ENCODE data around the gene CEP290. TPM values are rescaled to one million over a fixed set of nuclear protein-coding genes. Genes with fewer than 3 reads are reported as not detected.
A peak's percentile ranks its signal among the peaks of the same experiment; 100 is the strongest.
"Not testable (repeated sequence)": the region's sequence is repeated elsewhere in the genome, so short reads cannot be mapped to it uniquely, and the experiment has no call there.

CEP290 gene
- total RNA-seq, 1 donor from 2014 or later = 34.6 TPM

DNA sequence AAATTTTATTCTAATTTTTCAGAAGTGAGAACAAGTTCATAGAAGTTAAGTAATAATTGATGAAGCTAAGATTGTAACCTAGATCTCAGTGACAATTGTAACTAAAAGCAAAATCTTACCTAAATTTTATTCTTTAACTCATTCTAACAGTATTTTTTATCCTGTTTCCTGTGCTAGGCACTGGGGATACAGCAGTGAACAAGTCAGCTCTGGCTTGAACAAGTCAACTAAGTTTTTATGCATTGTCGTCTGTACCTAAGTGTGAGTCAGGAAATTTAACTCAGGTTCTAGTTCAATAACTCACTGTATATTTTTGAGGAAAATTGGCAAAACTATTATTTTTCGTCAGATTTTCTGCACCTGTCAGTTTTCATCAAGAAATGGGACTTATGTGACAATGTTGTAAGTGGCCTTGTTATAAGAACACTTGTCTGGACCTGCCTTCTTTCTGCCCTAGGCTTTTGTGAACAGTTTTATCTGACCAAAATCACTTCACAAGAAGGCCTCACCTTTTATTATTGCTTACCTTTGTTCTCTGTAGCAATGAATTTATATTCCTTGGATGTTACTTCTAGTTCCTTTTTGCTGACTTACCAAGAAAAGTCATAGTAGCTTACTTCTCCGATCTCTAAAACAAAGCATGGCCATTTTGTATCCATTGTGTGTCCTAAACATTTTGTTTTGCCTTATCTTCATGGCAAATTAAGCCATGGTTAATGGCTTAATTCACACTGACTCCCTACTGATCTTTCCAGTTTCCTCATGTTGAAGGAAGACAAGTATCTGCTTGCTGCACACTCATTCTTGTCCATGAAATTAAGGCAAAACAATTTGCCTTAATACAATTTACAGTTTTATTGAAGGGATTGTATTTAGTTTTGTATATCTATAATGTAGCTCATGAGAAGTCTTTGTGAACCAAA is 2.9 kb upstream of the CEP290 start:
- no peak for DNase-seq

DNA sequence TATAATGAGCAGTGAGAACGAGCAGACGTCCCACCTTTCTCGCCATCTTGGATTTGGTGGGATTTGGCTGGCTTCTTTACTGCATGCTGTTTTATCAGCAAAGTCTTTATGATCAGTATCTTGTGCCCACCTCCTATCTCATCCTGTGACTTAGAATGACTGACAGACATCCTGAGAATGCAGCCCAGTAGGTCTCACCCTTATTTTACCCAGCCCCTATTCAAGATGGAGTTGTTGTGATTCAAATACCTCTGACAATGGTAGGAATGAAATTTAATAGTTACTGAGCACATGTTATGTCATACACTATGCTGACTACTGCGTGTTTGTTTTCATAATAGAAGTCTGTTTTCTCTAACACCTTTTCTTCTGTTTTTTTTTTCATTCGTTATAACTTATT is 2.1 kb upstream of the CEP290 start:
- DNase-seq = no peak

DNA sequence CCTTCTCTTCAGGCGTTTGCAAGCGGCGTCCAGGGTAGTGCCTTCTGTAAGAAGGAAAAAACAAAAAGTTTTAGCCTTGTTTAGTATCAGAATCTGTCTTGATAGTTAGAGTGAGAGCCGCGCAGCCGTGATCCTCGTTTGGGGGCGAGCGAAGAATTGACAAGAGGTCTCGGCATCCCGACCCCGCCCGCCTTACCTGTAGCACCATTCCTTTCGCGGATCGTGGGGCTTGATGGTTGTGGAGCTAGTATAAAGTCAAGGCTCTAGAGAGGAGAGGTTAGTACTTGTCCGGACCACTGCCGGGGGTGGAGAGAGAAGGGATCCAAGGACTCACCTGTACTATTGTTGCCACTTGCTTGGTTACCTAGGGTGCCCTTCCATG is 713 bp upstream of the CEP290 start:
- no peak for DNase-seq

DNA sequence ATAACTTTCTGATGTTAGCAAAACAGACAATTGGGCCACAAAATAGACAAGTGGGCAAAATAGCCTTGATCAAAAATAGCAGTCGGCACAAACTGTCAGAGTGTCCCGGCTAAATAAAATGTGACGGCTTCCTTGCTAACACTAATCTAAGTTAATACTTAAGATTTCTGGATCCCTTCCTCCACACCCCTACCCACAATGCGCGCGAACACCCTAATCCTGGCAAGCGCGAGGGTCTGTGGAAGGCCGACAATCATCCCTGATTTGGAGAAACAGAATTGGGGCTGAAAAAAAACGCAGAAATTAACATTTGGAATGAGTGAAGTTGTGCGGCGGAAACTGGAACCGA is 489 bp downstream of the CEP290 start:
- DNase-seq = no peak

DNA sequence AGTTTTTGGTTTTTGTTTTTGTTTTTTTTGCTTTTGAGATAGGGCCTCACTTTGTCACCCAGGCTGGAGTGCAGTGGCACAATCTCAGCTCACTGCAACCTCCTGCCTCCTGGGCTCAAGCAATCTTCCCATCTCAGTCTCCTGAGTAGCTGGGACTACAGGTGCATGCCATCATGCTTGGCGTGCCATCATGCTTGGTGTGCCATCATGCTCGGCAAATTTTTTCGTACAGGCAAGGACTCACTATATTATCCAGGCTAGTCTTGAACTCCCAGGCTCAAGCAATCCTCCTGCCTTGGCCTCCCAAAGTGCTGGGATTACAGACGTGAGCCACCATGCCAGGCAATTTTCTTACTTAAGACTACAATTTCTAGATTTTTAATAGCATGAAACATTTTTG is 2.2 kb downstream of the CEP290 start:
- DNase-seq = not testable (repeated sequence)

DNA sequence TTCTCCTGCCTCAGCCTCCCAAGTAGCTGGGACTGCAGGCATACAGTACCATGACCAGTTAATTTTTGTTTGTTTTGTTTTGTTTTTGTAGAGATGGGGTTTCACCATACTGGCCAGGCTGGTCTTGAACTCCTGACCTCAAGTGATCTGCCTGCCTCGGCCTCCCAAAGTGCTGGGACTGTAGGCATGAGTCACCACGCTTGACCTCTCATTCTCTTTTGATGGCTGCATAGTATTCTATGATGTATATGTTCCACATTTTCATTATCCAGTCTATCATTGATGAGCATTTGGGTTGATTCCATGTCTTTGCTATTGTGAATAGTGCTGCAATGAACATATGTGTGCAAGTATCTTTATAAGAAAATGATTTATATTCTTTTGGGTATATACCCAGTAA is 8.7 kb downstream of the CEP290 start:
- DNase-seq = not testable (repeated sequence)

DNA sequence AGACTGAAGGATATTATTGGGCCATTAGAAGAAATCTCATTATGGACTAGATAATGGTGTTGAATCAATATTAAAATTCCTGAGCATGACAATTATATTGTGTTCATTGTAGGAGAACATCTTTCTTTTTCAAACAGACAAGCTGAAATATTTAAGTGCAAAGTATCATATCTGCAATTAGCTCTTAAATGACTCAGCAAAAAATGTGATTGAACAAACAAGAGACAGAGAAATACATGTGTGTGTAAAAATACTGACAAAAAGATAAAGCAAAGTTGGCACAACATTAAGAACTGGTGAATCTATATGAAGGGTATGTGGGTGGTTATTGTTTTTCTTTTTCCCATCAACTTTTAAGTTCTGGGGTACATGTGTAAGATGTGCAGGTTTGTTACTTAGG is 9.5 kb downstream of the CEP290 start:
- no peak for DNase-seq

DNA sequence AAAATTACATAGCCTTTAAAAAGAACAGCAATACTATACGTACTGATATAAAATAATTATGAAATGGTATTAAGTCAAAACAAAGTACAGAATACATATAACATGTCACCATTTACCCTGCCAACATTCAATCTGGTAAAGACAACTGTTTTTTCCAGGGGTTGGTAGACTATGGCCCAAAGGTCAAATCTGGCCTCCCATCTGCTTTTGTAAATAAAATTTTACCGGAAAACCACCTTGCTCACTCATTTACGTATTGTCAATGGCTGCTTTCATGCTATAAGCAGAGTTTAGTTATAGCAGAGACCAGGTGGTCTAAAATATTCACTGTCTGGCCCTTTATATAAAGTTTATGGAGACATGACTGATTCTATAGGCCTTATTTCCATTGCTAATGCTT is 14.0 kb downstream of the CEP290 start:
- DNase-seq = no peak

DNA sequence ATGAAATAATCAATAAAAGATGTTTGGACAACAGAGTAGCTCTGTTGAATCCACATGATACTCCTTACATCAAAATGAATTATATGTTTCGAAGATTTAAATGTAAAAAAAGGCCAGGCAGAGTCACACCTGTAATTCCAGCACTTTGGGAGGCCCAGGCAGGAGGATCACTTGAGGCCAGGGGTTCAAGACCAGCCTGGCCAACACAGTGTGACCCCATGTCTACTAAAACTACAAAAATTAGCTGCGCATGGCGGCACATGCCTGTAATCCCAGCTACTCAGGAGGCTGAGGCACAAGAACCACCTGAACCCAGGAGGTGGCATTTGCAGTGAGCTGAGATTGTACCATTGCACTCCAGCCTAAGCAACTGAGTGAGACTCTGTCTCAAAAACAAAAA is 14.8 kb downstream of the CEP290 start:
- DNase-seq = no peak

DNA sequence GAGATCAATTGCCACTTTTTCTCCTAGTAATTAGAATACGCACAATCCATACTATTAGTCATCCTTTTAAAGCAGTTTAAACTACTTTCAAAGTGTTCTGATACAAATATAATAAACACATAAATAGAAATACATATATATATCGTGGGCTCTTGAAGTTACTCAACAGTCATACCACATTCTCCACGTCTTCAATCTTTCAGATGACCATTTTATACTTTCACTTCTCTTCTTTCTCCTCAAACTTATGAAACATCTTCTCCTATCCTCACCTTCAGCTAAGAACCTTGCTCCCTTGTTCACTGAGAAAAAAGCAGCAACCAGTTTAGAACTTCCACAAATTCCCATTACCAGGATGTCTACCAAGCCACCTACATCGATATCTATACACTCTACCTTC is 19.2 kb downstream of the CEP290 start:
- no peak for DNase-seq

DNA sequence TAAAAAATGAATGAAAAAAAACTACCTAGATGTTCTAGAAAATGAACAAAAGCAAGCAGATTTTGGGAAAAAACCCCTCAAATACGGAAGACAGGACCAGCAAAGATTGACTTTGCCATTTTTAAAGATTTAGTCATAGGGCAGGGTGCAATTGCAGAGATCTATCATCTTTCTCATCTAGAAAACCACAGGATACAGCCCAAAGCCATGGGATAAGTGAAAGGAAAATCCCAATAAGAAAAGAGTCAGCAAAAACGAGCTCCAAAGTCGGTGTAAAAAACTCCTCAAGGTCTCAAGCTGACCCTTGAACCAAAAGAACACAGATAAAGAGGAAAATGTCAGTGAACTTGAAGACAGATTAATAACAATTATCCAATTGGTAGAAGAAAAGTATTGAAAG is 28.0 kb downstream of the CEP290 start:
- DNase-seq = no peak

DNA sequence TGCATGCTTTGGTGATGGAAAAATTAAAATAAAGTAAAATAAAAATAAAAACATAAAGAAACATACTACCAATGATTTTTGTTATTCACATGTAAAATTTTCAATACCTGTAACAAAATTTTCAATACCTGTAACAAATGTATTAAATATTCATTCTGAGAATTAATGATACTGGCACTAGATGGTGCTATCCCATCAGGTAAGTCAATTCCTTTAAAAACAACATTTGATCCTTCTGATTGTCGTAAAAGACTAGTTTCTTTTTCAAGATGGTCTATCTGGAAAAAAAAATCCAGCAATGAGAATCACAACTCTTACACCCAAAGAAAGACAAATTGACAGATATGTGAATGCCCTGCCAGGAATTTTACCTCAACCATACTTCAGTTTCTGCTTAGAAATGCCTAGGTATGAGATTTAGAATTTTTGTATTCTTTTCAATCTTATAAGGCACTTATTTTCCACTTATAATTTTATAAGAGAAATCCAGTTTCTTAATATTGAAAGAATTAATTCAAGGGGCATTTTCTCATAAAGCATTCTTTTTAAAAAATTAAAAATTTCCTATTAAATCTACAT is 30.7 kb downstream of the CEP290 start:
- DNase-seq = peak; percentile 52

DNA sequence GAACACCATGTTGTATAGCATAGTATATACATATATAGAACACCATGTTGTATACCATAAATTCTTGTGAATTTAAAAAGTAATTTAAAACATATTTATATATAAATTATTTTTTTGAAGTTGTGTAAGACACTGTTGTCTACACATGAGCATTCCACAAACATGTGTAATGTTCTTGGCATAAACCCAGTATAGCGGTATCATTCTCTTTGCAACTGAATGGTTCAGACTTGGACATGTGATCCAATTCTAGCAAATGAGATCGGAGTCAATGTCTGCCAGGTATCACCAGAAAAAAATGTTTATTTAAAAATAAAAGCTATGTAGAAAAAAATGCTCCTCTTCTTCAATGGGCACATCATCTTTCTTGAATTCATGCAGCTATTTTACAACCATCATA is 33.9 kb downstream of the CEP290 start:
- DNase-seq = no peak

DNA sequence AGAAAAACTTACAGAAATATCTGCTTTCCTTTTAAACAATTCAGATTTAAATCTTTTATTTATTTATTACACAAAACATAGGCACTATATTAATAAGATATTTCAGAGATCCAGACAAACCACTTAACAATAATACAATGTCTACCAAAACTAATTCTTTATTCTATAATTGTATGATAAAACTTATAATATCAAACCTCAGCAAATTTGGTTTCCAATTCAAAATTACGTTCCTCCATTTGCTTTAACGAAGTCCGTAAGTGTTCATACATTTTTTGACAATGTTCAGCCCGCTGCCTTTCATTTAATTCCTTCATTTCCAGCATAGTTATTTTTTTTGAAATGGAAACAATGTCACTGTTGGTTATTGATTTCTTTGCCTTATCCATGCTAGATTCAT is 48.3 kb downstream of the CEP290 start:
- DNase-seq = no peak

DNA sequence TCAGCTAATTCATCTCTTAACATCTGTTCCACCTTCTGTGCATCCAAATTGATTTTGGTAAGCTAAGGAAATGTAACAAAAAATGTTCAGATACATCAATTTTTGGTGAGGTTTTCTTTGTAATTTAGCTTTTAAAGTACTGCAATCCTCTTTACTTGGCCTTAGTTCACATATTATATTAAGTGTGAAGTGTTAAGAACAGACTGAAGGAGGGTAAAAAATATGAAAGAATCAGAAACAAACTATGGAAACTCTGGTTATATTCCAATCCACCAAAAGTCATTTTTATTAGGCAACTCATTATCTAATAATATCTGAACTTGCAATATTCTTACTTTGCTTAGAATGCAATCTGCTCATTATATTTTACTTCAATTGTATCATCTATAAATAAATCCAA is 49.1 kb downstream of the CEP290 start:
- DNase-seq = no peak

DNA sequence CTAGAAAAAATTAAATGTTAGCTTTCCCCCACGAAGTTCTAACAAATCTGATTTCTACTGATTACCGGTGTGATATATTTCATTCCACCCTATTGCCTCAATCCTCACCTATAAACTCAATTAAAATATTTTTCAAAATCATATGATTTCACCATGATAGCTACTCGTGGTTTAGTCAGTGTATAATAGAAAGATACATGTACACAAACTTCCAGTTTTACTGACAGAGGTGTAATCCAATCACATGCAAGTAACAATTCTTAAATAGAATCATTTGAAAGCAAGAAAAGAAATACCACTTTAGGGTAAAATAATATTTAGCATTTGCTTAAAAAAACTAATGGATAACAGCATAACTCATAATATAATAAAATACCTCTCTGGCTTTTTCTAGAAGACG is 57.7 kb downstream of the CEP290 start:
- DNase-seq = no peak

DNA sequence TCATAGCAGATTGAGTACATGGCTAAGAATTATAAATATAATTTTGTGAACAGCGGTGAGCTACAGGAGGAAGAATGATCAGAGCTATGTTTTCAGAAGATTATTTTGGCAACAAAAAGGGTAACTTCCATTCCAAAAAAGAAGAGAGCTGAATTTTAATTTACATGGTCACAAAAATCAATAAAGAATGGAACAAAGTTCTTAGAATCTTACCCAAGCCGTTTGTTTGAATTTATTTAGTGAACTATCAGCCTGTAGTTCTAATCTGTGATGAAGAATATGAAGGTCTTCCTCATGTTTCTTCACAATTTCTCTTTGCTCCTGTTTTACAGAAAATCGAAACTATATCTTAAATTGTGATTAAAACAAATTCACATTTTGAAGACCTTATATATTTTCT is 58.3 kb downstream of the CEP290 start:
- DNase-seq = no peak

DNA sequence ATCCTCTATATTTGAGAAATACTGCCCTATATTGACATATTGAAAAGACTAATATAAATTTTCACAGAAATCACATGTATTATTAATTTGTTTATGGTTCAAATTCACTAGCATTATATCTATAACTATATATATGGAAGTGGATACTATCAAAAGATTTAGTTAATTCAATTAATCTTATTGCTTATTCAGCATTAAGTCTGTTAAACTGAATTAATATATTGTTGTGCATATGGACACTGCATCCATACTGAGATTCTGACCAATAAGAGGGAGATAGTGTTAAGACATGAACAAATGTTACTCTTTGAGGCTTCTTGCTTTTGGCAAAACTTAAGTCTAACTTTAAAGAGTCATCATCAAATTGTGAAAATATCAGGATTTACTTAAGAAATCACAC is 60.6 kb downstream of the CEP290 start:
- no peak for DNase-seq

DNA sequence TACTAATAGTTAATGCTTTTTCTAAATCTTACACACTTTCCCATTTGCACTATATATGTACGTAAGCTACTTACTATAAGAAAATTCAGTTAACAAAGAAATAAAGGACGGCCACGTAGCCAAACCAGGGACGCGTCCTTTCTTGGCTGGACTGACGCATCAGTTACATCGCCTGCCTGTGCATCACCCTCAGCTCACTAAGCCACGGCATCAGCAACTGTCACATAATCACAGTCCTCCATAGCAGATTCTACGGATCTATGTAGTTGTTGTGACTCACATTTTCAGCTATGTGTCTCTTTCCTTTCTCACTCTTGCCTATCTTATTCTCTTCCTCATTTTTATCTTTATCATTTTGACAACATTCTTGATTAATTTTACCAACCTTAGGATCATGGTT is 74.6 kb downstream of the CEP290 start:
- no peak for DNase-seq

DNA sequence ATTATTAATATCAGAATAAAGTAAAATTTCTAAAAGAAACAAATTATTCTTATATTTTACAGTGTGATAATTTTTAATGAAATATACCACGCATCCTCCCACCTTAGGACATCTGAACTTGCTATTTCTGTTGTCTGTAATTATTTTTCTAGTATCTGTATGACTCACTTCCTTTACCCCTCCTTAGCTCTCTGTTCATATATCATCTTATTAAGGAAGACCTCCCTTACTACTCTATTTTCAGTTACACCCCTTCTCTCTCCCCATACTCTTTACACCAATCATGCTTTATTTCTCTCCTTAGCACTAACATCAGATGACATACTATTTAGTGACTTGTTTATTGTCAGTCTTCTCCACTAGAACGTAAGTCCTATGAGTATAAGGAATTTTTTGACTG is 78.5 kb downstream of the CEP290 start:
- DNase-seq = no peak

DNA sequence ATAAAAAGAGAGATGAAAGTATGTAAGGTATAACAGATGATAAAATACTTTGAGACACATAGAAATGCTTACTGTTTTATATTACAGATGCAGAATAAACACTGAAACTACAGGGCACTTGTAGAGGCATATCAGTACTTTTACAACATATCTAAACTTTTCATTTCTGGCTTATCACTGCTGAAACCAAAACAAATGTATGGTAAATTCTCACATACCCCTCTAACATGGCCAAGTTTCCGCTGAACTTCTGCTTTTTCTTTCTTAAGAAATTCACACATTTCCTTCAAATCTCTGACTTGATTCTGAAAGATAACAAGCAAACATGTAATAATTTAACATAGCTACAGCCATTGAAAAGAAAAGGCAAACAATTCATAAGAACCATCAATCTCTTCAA is 79.4 kb downstream of the CEP290 start:
- DNase-seq = no peak

DNA sequence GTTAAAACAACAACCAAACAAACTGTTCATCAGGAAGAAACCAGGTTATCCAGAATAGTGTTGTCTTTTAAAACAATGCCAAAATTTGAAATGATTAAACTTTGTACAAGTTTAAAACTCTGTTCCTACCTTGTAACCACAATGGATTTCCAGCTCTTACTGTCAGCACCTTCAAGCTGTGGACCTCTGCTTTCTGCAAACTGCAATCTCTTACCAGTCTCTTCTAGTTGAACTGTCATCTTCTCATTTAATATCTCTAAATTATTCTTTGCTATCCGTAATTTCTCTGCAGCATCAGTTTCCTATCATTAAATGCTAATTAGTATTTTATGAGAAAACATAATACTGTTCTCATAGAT is 83.2 kb downstream of the CEP290 start:
- DNase-seq = no peak

DNA sequence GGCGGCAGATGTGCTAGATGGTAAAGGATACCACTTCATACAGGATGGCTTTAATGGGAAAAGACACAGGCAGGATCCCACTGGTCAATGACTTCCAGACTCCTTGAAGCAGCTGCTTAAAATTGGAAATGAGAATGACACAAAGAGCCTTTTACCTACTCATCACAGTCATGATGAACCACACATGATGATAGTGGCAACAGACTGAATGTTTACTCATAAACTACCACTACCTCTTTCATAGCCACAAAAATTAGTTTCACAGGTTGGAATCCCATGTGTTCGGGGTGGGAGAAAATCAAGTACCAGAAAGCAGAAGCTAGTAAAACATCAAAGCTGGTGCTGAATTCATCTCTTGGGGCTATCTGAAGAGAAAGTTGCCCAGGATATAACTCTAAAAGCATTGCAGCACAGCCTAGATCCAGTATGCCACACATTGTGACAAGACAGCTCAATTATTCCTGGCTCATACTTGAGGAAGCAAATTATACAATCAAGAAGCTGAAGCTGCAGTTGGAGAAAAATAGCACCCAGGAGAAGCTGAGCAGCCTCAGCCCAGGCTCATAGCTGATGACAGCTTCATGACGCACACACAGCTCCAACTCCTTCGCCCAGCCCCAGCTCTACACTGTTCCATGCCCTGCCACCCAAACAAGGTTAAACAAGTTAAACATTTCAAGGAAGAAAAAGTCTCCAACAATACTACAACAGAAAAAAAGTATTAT is 83.7 kb downstream of the CEP290 start:
- DNase-seq = no peak

DNA sequence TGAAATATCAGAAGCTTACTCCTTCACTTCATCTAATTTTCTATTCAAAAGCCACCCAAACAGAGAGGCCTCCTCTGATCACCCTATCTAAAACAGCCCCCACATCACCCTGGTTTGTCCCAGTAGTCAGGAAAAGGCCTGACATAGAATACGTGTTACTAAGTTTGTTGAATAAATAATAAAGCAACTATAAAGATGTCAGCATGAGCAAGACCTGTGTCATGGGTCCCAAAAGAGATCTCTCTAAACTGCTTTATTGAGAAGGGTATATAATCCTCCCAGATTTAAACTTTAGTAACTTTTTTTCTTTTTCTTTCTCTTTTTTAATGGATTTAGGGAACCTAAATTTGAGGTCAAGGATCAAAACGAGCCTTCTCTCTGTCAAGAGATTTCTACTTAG is 85.3 kb downstream of the CEP290 start:
- no peak for DNase-seq
